ENCODE results near the gene HTR3E.

The HTR3E gene

GRCh38 chr3:184134746-184135148, 37.9 kb downstream of the HTR3E start:
- Histone ChIP-seq H3K4me3 (ENCODE audit: low read depth, low read length, poor library complexity, severe bottlenecking) (peak overlapping the region; percentile 76), H3F3A (ENCODE audit: insufficient read depth, low read length) (no peaks in the 10 kb centered on the region), H3K27ac (ENCODE audit: low read depth, low read length, poor library complexity, severe bottlenecking) (peak overlapping the region; percentile 77), H3K4me2 (ENCODE audit: low read length) (peak overlapping the region; percentile 82), H3K9me2 (ENCODE audit: low read depth, low read length) (no peaks in the 10 kb centered on the region), H3K79me2 (ENCODE audit: insufficient read depth, low read length) (peaks cover 23% of the 10 kb centered on the region), H3K9me3 (ENCODE audit: low read length) (no peaks in the 10 kb centered on the region), H3K4me1 (ENCODE audit: insufficient read depth, low read length, severe bottlenecking) (peaks cover 27% of the 10 kb centered on the region), H3K27me3 (ENCODE audit: insufficient read depth, low read length) (no peaks in the 10 kb centered on the region), H4K20me1 (ENCODE audit: insufficient read depth, low read length) (no peaks in the 10 kb centered on the region), H2AFZ (ENCODE audit: low read length) (peak overlapping the region; percentile 14; the same call in 1 of the 2 replicates), H3K9ac (ENCODE audit: low read length) (peak overlapping the region; percentile 83), H3K36me3 (ENCODE audit: insufficient read depth, low read length) (peaks cover 18% of the 10 kb centered on the region; the same call in 1 of the 2 replicates)
- TF ChIP-seq CTCF (IDR thresholded peaks at IDR 0.05; ENCODE audit: low read length) (no peak), EZH2 (IDR thresholded peaks at IDR 0.05; ENCODE audit: borderline replicate concordance, low read length) (no peak)

GRCh38 chr3:184135149-184135910, 38.5 kb downstream of the HTR3E start, which contains the start of gene EIF2B5:
Gene EIF2B5, plus strand, starts transcription at chr3:184135358. Its CDS starts 28 bp downstream, at chr3:184135386.
- H3K36me3 ChIP-seq (ENCODE audit: insufficient read depth, low read length): peaks cover 23% of the 10 kb centered on the region
- H3K9me3 ChIP-seq (ENCODE audit: low read length): no peaks in the 10 kb centered on the region
- no peaks in the 10 kb centered on the region for H4K20me1 ChIP-seq (ENCODE audit: insufficient read depth, low read length)
- no peaks in the 10 kb centered on the region for H3F3A ChIP-seq (ENCODE audit: insufficient read depth, low read length)
- peak within 1 kb of the TSS; percentile 76 for H3K4me3 ChIP-seq (ENCODE audit: low read depth, low read length, poor library complexity, severe bottlenecking)
- TF ChIP-seq CTCF (IDR thresholded peaks at IDR 0.05; ENCODE audit: low read length) (peak; percentile 56), EZH2 (IDR thresholded peaks at IDR 0.05; ENCODE audit: borderline replicate concordance, low read length) (no peak)
- no peaks in the 10 kb centered on the region for H3K9me2 ChIP-seq (ENCODE audit: low read depth, low read length)
- peaks cover 27% of the 10 kb centered on the region for H3K4me1 ChIP-seq (ENCODE audit: insufficient read depth, low read length, severe bottlenecking)
- peak within 1 kb of the TSS; percentile 14; the same call in 1 of the 2 replicates for H2AFZ ChIP-seq (ENCODE audit: low read length)
- peaks cover 23% of the 10 kb centered on the region for H3K79me2 ChIP-seq (ENCODE audit: insufficient read depth, low read length)
- H3K27ac ChIP-seq (ENCODE audit: low read depth, low read length, poor library complexity, severe bottlenecking): peak within 1 kb of the TSS; percentile 77
- peak within 1 kb of the TSS; percentile 83 for H3K9ac ChIP-seq (ENCODE audit: low read length)
- peak within 1 kb of the TSS; percentile 82 for H3K4me2 ChIP-seq (ENCODE audit: low read length)
- no peaks in the 10 kb centered on the region for H3K27me3 ChIP-seq (ENCODE audit: insufficient read depth, low read length)

GRCh38 chr3:184135911-184136260, 39.0 kb downstream of the HTR3E start:
- Histone ChIP-seq H3K4me1 (ENCODE audit: insufficient read depth, low read length, severe bottlenecking) (peaks cover 27% of the 10 kb centered on the region), H3K27me3 (ENCODE audit: insufficient read depth, low read length) (no peaks in the 10 kb centered on the region), H3K36me3 (ENCODE audit: insufficient read depth, low read length) (peaks cover 28% of the 10 kb centered on the region), H3K4me2 (ENCODE audit: low read length) (peak overlapping the region; percentile 82), H3K79me2 (ENCODE audit: insufficient read depth, low read length) (peaks cover 23% of the 10 kb centered on the region), H4K20me1 (ENCODE audit: insufficient read depth, low read length) (no peaks in the 10 kb centered on the region), H3K9me3 (ENCODE audit: low read length) (no peaks in the 10 kb centered on the region), H3K9me2 (ENCODE audit: low read depth, low read length) (no peaks in the 10 kb centered on the region), H3F3A (ENCODE audit: insufficient read depth, low read length) (no peaks in the 10 kb centered on the region), H2AFZ (ENCODE audit: low read length) (no peak overlapping the region), H3K27ac (ENCODE audit: low read depth, low read length, poor library complexity, severe bottlenecking) (peak overlapping the region; percentile 77), H3K9ac (ENCODE audit: low read length) (peak overlapping the region; percentile 83), H3K4me3 (ENCODE audit: low read depth, low read length, poor library complexity, severe bottlenecking) (peak overlapping the region; percentile 76)
- no peak for TF ChIP-seq EZH2 (IDR thresholded peaks at IDR 0.05; ENCODE audit: borderline replicate concordance, low read length)
- no peak for TF ChIP-seq CTCF (IDR thresholded peaks at IDR 0.05; ENCODE audit: low read length)
